NCI-H1930 (cell line): ENCODE data around the gene NEK6.
"Not testable (repeated sequence)": the region's sequence is repeated elsewhere in the genome, so short reads cannot be mapped to it uniquely, and the experiment has no call there.

Experiments used
- DNase-seq, 2 experiments: peaks; one replicate each; lab custom pipeline; 2025; lab: John Stamatoyannopoulos, UW

NEK6 gene

GRCh38 chr9:124228516-124228915 is 29.2 kb upstream of the NEK6 start:
- DNase-seq = no peak

DNA sequence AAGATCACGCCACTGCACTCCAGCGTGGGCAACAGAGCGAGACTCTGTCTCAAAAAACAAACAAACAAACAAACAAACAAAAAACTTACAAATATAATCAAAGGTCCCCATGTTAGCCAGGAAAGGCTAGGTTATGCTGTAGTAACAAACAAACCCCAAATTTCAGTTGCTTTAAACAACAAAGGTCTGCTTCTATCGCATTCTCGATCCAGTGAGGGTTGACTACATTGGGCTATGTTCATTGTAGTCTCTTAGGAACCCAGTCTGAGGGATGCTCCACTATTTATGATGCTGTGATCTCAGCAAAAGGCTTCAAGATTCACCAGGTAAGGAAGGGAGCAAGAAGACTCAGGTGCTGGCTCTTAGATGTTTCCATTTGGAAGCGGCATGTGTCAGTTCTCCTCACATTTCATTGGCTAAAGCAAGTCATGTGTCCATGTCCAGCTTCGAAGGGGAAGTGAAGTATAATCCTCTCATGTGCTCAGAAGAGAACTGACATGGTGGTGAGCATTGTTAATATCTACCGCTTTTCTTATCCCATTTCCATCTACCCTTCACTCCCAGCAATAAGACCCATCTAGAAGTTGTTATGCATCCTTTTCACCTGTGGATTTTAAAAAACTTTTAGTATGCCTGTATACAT is 26.5 kb upstream of the NEK6 start:
- DNase-seq = no peak

DNA sequence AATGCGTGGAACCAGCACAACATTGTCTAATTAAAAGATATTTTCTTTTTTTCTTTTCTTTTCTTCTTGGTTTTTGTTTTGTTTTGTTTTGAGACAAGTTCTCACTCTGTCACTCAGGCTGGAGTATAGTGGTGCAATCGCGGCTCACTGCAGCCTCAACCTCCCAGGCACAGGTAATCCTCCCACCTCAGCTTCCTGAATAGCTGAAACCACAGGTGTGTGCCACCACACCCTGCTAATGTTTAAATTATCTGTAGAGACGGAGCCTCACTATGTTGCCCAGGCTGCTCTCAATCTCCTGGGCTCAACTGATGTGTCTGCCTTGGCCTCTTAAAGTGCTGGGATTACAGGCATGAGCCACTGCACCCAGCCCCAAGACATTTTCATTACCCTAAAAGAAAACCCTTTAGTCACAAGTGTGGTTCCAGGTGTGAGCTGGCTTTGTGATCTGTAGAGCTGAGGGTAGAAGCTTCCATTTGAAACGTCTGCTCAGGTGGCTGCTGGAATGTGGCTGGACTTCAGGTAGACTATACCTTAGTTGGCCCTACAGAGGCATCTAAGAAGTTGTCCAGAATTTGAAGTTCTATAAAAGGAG is 19.1 kb upstream of the NEK6 start:
- DNase-seq = no peak

DNA sequence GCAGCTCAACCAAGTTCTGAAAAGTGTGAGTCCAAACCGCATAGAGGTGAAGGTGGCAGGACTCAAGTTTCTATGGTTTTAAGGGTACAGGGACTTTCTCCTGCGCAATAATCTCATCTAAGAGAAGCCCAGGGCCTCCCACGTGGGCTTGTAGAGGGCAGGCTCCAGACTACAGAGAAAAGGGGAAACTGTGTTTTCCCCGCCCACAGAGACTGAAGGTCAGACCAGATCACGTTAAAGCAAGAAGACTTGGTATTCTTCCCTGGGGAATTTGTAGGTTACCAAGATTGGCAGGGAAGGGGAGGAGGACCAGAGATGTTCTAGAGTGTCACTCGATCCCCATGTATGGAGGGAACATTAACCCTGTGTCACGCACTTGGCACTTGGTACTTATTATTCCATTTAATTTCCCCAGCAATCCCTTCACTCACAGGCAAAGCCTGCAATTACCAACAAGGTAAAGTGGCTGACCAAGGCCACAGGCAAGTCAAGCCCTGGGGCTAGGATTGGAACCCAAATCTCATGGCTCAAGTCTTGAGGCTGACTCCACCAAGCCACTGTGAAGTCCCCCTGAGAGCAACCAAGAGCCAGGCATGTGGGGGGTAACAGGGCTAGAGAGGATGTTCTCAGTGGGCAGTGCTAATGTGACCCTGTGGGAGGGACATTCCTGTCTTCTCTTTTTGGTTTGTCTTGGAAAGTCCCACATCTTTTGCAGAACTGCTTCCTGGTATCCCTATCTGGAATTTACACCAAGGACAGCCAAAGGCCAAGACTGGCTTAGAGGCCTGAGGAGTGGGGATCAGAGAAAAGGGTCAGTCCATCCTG is 18.3 kb upstream of the NEK6 start:
- DNase-seq = no peak

- DNase-seq = no peak
Measured at GRCh38 chr9:124242331-124243194, 15.2 kb upstream of the NEK6 start.

DNA sequence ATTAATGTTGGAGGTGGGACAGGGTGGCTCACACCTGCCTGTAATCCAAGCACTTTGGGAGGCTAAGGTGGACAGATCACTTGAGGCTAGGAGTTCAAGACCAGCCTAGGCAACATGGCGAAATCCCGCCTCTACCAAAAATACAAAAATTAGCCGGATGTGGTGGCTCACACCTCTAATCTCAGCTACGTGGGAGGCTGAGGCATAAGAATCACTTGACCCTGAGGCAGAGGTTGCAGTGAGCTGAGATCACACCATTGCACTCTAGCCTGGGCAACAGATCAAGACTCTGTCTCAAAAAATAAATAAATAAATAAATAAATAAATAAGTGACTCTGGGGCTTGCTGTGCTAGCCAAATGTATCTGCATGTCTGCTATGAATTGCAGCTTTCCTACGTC is 10.4 kb upstream of the NEK6 start:
- not testable (repeated sequence) for DNase-seq

DNA sequence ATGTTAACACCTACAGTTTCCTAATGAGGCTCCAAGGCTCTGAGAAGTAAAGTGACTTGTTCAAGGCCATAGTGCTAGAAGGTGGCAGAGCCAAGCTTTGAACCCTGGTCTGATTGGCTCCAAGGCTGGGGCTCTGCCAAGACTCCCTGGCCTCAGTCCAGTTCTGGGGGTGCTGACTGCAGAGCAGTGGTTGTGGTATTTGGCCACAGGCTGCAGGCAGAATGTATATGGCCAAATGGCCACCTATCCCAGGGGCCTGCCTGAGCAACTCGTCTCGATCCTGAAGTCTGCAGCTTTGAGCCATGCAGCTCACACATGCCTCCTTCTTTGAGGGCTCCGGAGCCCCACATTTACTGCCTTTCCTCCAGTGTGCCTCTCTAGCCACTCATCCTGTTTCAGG is 9.7 kb upstream of the NEK6 start:
- no peak for DNase-seq

GRCh38 chr9:124248960-124249359 is 8.8 kb upstream of the NEK6 start:
- DNase-seq = no peak

DNA sequence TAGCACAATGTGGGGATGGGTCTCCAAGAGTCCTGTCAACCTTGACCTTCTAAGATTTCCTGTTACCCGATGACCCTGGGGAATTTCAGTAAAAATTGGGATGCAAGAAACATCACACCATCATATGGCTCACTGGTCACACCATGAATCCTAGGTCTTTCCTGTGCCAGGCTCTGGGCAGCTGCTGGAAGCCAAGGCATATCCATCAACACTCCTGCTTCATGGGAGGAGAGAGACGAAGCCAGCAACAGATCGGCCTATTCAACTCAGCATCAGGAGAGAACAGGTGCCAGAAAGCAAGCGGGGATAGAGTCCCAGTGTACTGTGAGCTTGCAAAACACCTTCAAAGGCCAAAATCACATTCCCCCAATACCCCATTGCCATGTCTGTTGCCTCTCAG is 6.5 kb upstream of the NEK6 start:
- DNase-seq = no peak

DNA sequence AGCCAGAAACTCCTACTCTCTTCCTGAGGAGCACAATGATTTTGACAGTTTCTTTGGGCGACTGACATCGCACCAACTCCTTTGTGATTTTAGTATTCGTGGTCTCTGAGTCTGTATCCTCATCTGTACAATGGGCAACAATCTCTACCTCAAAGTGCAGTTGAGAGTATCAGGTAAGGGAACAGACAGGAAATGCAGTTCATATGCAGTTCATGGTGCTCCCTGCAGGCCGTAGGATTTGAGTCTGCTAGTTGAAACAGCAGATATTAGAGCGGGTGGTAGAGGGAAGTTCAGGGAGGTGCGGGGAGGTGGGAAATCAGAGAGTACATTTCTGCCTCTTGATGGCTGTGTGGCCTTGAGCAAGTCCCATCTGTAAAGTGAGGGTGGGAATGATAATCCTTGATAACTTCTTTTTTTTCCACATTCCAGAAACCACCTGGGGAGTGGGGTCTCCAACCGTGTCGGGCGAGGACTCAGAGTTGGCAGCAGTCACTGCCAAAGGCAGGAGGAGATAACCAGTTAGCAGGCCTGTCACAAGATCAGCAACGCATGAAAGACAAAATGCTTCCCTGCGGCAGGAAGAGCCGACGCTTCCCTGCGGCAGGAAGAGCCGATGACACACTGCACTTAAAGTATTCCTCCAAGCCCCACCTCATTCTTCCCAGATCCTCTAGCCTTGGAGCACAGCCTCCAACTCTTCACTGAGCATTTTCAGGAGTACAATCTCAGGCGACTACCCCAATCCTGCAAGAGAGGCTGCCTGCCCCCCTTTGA is 6.0 kb upstream of the NEK6 start:
- no peak for DNase-seq

GRCh38 chr9:124252878-124253277 is 4.9 kb upstream of the NEK6 start:
- not testable (repeated sequence) for DNase-seq

GRCh38 chr9:124254261-124254682 is 3.5 kb upstream of the NEK6 start:
- no peak for DNase-seq

DNA sequence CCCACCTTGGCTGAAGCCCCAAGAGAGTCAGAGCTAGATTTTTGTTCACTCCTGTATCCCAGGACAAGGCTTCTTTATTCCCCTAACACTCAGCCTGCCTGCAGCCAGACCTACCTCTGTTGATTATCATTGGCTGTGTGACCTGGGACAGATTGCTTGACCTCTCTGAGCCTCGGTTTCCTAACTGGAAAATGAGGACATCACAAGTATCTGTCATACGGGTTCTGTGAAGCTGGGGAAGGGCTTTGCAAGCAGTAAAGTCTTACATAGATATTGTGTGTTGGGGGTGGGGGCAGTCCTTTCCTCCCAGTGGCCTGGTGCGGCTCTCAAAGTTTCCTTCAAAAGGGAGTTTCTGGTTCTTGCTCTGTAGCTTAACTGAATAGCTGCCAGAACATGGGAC is 2.5 kb upstream of the NEK6 start:
- DNase-seq = no peak

DNA sequence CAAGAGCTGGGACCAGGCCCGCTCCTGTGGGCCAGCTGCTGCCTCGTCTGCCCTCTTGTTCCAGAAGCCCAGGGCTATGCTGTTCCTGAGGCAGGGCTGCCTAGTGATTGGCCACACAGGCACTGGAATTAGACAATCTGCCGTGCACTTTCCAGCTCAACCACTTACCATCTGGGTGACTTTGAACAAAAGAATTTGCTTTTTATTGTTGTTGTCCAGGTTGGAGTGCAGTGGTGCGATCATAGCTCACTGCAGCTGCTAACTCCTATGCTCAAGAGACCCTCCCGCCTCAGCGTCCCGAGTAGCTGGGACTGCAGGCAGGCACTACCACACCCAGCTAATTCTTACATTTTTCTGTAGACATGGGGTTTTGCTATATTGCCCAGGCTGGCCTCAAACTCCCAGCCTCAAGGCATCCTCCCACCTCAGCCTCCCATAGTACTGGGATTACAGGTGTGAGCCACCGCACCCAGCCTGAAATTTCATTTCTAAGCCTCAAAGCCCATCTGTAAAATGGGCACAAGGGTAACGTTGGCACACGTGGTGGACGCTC is 1.2 kb upstream of the NEK6 start:
- DNase-seq = no peak

DNA sequence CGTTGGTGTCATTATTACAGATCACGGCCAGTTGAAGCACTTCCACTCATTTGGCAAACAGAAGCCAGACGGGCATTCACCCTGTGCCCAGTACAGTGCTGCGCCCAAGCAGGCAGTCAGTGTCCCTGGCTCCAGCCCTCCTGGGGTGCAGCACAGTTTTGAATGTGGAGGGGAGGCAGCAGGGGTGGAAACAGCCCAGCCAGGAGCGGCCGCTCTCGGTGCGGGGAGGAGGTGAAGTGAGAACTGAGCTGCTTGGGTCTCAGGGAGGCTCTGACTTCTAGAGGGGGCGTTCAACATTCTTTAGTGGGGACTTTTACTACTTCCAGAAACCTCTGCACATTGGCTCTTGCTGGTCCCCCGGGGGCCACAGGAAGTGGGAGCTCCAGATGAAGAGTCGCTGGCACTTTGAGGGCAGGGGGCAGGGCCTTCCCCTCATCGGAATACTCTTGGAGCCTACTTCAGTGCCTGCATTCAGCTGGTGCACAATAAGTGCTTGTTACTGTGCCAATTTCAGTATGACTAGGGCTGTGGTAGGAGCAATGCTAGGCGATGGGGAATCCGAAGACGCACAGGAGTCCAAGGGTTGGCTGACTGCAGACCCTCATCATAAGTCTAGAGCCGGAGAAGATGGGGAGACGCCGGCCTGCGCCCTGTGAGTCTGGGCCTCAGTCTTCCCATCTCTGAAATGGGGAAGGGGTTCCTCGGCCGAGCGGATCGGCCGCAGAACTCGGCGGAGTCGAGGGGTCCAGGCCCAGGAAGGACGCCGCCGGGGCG is 492 bp upstream of the NEK6 start:
- DNase-seq = no peak

DNA sequence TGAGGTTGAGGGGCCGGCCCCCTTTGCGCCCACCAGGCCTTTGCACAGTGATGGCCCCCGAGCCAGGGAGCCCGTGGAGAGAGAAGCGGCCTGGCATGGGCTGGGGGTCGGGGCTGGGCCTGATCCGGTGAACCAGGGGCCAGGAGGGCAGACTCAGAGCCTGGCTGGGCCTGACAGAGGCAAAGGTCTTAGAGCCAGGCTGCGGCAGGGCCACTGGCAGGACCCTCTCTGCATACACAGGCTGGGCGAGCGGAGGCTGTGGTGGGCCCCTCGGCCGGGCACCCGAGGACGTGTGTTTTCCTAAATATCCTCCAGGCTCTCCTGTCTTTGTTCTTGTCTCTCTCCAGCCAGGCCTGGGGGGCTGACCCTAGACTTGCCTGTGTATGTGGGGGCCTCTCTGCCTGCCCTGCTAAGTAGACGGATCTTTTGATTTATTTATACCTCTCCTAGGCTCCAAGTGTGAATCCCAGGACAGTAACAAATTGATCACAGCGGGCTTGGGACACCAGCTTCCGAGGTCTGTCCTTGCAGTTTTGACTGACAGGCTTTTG is 933 bp downstream of the NEK6 start:
- DNase-seq = no peak

- no peak for DNase-seq
Measured at GRCh38 chr9:124259158-124259808, 1.5 kb downstream of the NEK6 start.

GRCh38 chr9:124260769-124261603 is 3.2 kb downstream of the NEK6 start:
- no peak for DNase-seq
